Hepatocyte (in vitro differentiated cells): ENCODE data around the gene MSLN. TPM values are rescaled to one million over a fixed set of nuclear protein-coding genes. Genes with fewer than 3 reads are reported as not detected.

Experiments used
- DNase-seq: peaks from one replicate; pipeline ENCODE4 v3.0.0-alpha.2; 2016; ENCODE audit warnings: low spot score
- H2AFZ ChIP-seq: fragments of 200-600 bp; sonication (generic); 2 replicates; pipeline ENCODE4 v1.6.0; 2016; ENCODE audit warnings: antibody characterized with exemption, mild to moderate bottlenecking
- H3K27ac ChIP-seq: fragments of 200-600 bp; sonication (generic); 2 replicates; pipeline ENCODE4 v1.5.1; 2016; ENCODE audit warnings: mild to moderate bottlenecking
- H3K27me3 ChIP-seq: fragments of 200-600 bp; sonication (generic); 2 replicates; pipeline ENCODE4 v1.6.1; 2016
- H3K36me3 ChIP-seq: fragments of 200-600 bp; sonication (generic); replicated peaks from 2 replicates; pipeline ENCODE4 v1.5.1; 2016; ENCODE audit warnings: low read depth; ENCODE audit not compliant: insufficient read depth
- H3K4me1 ChIP-seq: fragments of 200-600 bp; sonication (generic); 2 replicates; pipeline ENCODE4 v1.5.1; 2016; ENCODE audit warnings: mild to moderate bottlenecking, moderate library complexity; ENCODE audit not compliant: insufficient read depth
- H3K4me2 ChIP-seq: fragments of 200-600 bp; sonication (generic); 2 replicates; pipeline ENCODE4 v1.6.0; 2016
- H3K4me3 ChIP-seq: fragments of 200-600 bp; sonication (generic); 2 replicates; pipeline ENCODE4 v1.5.1; 2016; ENCODE audit warnings: mild to moderate bottlenecking
- H3K79me2 ChIP-seq: fragments of 200-600 bp; sonication (generic); 2 replicates; pipeline ENCODE4 v1.6.0; 2017; ENCODE audit warnings: mild to moderate bottlenecking
- H3K9me2 ChIP-seq: fragments of 200-600 bp; sonication (generic); replicated peaks from 2 replicates; pipeline ENCODE4 v1.6.0; 2017; ENCODE audit warnings: mild to moderate bottlenecking; ENCODE audit not compliant: insufficient read depth
- H3K9me3 ChIP-seq: fragments of 200-600 bp; sonication (generic); 2 replicates; pipeline ENCODE4 v1.5.1; 2016; ENCODE audit warnings: low read depth, mild to moderate bottlenecking
- H4K20me1 ChIP-seq: fragments of 200-600 bp; sonication (generic); 2 replicates; pipeline ENCODE4 v1.6.0; 2016; ENCODE audit warnings: mild to moderate bottlenecking; ENCODE audit not compliant: insufficient read depth, poor library complexity, severe bottlenecking
- CTCF ChIP-seq: fragments of 200-600 bp; sonication (generic); IDR thresholded peaks from 2 replicates; pipeline ENCODE4 v1.5.1; 2016; ENCODE audit warnings: antibody characterized with exemption, mild to moderate bottlenecking; ENCODE audit not compliant: poor library complexity
- EZH2 ChIP-seq: fragments of 200-600 bp; sonication (generic); IDR thresholded peaks from 2 replicates; pipeline ENCODE4 v1.6.1; 2016; ENCODE audit warnings: antibody characterized with exemption, mild to moderate bottlenecking, borderline replicate concordance
- EZH2phosphoT487 ChIP-seq: fragments of 200-600 bp; sonication (generic); IDR thresholded peaks from one replicate; pipeline ENCODE4 v1.6.1; 2018; ENCODE audit warnings: antibody characterized with exemption, mild to moderate bottlenecking, low read depth, moderate library complexity; ENCODE audit not compliant: unreplicated experiment, severe bottlenecking
- WGBS: methylation state at CpG from one replicate; pipeline ENCODE4 v1.1.6; 2016; ENCODE audit warnings: low lambda C conversion rate; ENCODE audit errors: missing lambda C conversion rate; 5-methylcytosine and 5-hydroxymethylcytosine counted together
- polyA plus RNA-seq: library from polyadenylated mRNA; unstranded; fragments of >200 nt; fragmentation: Nextera tagmentation; extraction: Ambion mirVana; gene quantifications from 2 replicates; pipeline ENCODE4 v1.2.1, GENCODE V29; 2016
- total RNA-seq: library from RNA; depleted of rRNA; stranded (reverse); fragments of >200 nt; gene quantifications from 2 replicates; pipeline ENCODE4 v1.2.3, GENCODE V29; 2014

MSLN gene
- total and polyA plus RNA-seq, 2 experiments from 2014 or later: 2.4 to 8.0 TPM

- Histone ChIP-seq H3K79me2 (no peaks in the 10 kb centered on the region), H3K36me3 (no peaks in the 10 kb centered on the region), H4K20me1 (no peaks in the 10 kb centered on the region), H2AFZ (no peak overlapping the region), H3K27me3 (no peaks in the 10 kb centered on the region), H3K27ac (no peak overlapping the region), H3K4me3 (no peak overlapping the region), H3K9me2 (no peaks in the 10 kb centered on the region), H3K9me3 (no peaks in the 10 kb centered on the region), H3K4me1 (peaks cover 3% of the 10 kb centered on the region), H3K4me2 (no peak overlapping the region)
- no peak for TF ChIP-seq EZH2phosphoT487
- TF ChIP-seq EZH2: no peak
- TF ChIP-seq CTCF: peak; percentile 11
- WGBS: 93% methylated on average over 33 of the region's 34 CpGs
- no peak for DNase-seq
These were observed 26.9 kb upstream of the MSLN start for GRCh38 chr16:733382-734207.

- Histone ChIP-seq H3K4me1 (no peaks in the 10 kb centered on the region), H4K20me1 (no peaks in the 10 kb centered on the region), H3K4me3 (no peak overlapping the region), H3K27ac (no peak overlapping the region), H3K27me3 (no peaks in the 10 kb centered on the region), H3K79me2 (no peaks in the 10 kb centered on the region), H2AFZ (no peak overlapping the region), H3K9me3 (no peaks in the 10 kb centered on the region), H3K9me2 (no peaks in the 10 kb centered on the region), H3K36me3 (no peaks in the 10 kb centered on the region), H3K4me2 (no peak overlapping the region)
- no peak for DNase-seq
- TF ChIP-seq EZH2phosphoT487: no peak
- 96% methylated on average over 43 of the region's 49 CpGs for WGBS
These were observed 26.1 kb upstream of the MSLN start for GRCh38 chr16:734208-734980.

- Histone ChIP-seq H3K9me2 (no peaks in the 10 kb centered on the region), H3K4me2 (no peak overlapping the region), H2AFZ (no peak overlapping the region), H3K9me3 (no peaks in the 10 kb centered on the region), H3K27ac (no peak overlapping the region), H3K79me2 (peaks cover 8% of the 10 kb centered on the region), H3K4me3 (no peak overlapping the region), H3K36me3 (no peaks in the 10 kb centered on the region), H3K4me1 (peaks cover 7% of the 10 kb centered on the region), H4K20me1 (no peaks in the 10 kb centered on the region), H3K27me3 (no peaks in the 10 kb centered on the region)
- no peak for DNase-seq
- TF ChIP-seq EZH2 (no peak), CTCF (no peak), EZH2phosphoT487 (no peak)
- 95% methylated on average over 25 of the region's 25 CpGs for WGBS
These were observed 25.3 kb upstream of the MSLN start for GRCh38 chr16:734981-735881.
